Activated T-cell treated with anti-CD3 and anti-CD28 coated beads, Interleukin-2, amount 50 U/mL, for 4 hours (primary cell): Measurements from ENCODE around the gene INPP4B. TPM values are rescaled to one million over a fixed set of nuclear protein-coding genes. Genes with fewer than 3 reads are reported as not detected.

Experiments used
- ATAC-seq, 2 donors: fragments of 200-7000 bp; cut with Tn5 transposase; one replicate each; pipeline ENCODE4 v1.10.0; 2021
- DNase-seq: peaks from one replicate; pipeline ENCODE4 v3.0.0-alpha.2; 2020
- H3K27me3 Mint-ChIP-seq: one replicate; pipeline ENCODE4 v1.8.0; 2021; ENCODE audit warnings: low read depth, mixed read lengths
- H3K36me3 Mint-ChIP-seq: one replicate; pipeline ENCODE4 v1.8.0; 2022; ENCODE audit warnings: mixed read lengths; ENCODE audit not compliant: insufficient read depth
- H3K4me1 Mint-ChIP-seq: one replicate; pipeline ENCODE4 v1.8.0; 2021; ENCODE audit warnings: low read depth, mixed read lengths
- H3K4me3 Mint-ChIP-seq: one replicate; pipeline ENCODE4 v1.8.0; 2021; ENCODE audit warnings: mild to moderate bottlenecking, moderate library complexity, mixed read lengths
- H3K9me3 Mint-ChIP-seq: one replicate; pipeline ENCODE4 v1.8.0; 2021; ENCODE audit warnings: mixed read lengths
- total RNA-seq, 3 donors: library from RNA; stranded (reverse); gene quantifications; one replicate each; pipeline ENCODE4 v1.2.1, GENCODE V29; 2021

Gene INPP4B
- total RNA-seq, 3 donors from 2014 or later = 93.2 to 99.0 (median 93.4) TPM

GRCh38 chr4:142556570-142557238 is 289.4 kb downstream of the INPP4B start:
- H3K4me3 Mint-ChIP-seq = peak overlapping the region; percentile 56
- H3K27me3 Mint-ChIP-seq = no peaks in the 10 kb centered on the region
- no peaks in the 10 kb centered on the region for H3K9me3 Mint-ChIP-seq
- ATAC-seq (peak; percentile 49 to 58), DNase-seq (no peak)
- H3K36me3 Mint-ChIP-seq = no peaks in the 10 kb centered on the region
- peaks cover 71% of the 10 kb centered on the region for H3K4me1 Mint-ChIP-seq

- peaks cover 75% of the 10 kb centered on the region for H3K4me1 Mint-ChIP-seq
Observed at GRCh38 chr4:142556048-142556447, 290.1 kb downstream of the INPP4B start.

GRCh38 chr4:142554412-142554811 is 291.7 kb downstream of the INPP4B start:
- no peaks in the 10 kb centered on the region for H3K27me3 Mint-ChIP-seq
- no peaks in the 10 kb centered on the region for H3K9me3 Mint-ChIP-seq
- ATAC-seq (no peak), DNase-seq (no peak)
- peaks cover 79% of the 10 kb centered on the region for H3K4me1 Mint-ChIP-seq
- H3K36me3 Mint-ChIP-seq = no peaks in the 10 kb centered on the region
- no peak overlapping the region for H3K4me3 Mint-ChIP-seq

More at GRCh38 chr4:142556048-142556447, 290.1 kb downstream of the INPP4B start:
- Mint-ChIP-seq H3K9me3 (no peaks in the 10 kb centered on the region), H3K36me3 (no peaks in the 10 kb centered on the region), H3K4me3 (peak overlapping the region; percentile 56), H3K27me3 (no peaks in the 10 kb centered on the region)
- DNase-seq = no peak
- no peak for ATAC-seq

- Mint-ChIP-seq H3K4me1 (peaks cover 70% of the 10 kb centered on the region), H3K27me3 (no peaks in the 10 kb centered on the region), H3K9me3 (no peaks in the 10 kb centered on the region), H3K36me3 (peaks cover 4% of the 10 kb centered on the region), H3K4me3 (no peak overlapping the region)
- ATAC-seq (no peak), DNase-seq (no peak)
Observed at GRCh38 chr4:142551517-142552305, 294.4 kb downstream of the INPP4B start.

- DNase-seq = no peak
- Mint-ChIP-seq H3K27me3 (no peaks in the 10 kb centered on the region), H3K4me1 (peaks cover 63% of the 10 kb centered on the region), H3K9me3 (peaks cover 4% of the 10 kb centered on the region), H3K36me3 (peaks cover 4% of the 10 kb centered on the region), H3K4me3 (no peak overlapping the region)
- ATAC-seq = no peak
Observed at GRCh38 chr4:142550965-142551364, 295.1 kb downstream of the INPP4B start.

- DNase-seq = no peak
- H3K4me3 Mint-ChIP-seq = no peak overlapping the region
- no peaks in the 10 kb centered on the region for H3K27me3 Mint-ChIP-seq
- peak; percentile 89 to 90 for ATAC-seq
- H3K36me3 Mint-ChIP-seq = peaks cover 4% of the 10 kb centered on the region
- peaks cover 55% of the 10 kb centered on the region for H3K4me1 Mint-ChIP-seq
- peaks cover 5% of the 10 kb centered on the region for H3K9me3 Mint-ChIP-seq
Observed at GRCh38 chr4:142549726-142550463, 296.2 kb downstream of the INPP4B start.

- H3K4me3 Mint-ChIP-seq = peak overlapping the region; percentile 1
- no peaks in the 10 kb centered on the region for H3K27me3 Mint-ChIP-seq
- peaks cover 51% of the 10 kb centered on the region for H3K4me1 Mint-ChIP-seq
- H3K9me3 Mint-ChIP-seq = peaks cover 5% of the 10 kb centered on the region
- DNase-seq (no peak), ATAC-seq (peak in 1 of 2 donors; percentile 10)
- peaks cover 4% of the 10 kb centered on the region for H3K36me3 Mint-ChIP-seq
Observed at GRCh38 chr4:142549248-142549647, 296.9 kb downstream of the INPP4B start.

- Mint-ChIP-seq H3K9me3 (peaks cover 5% of the 10 kb centered on the region), H3K4me1 (peaks cover 52% of the 10 kb centered on the region), H3K36me3 (peaks cover 4% of the 10 kb centered on the region), H3K4me3 (no peak overlapping the region), H3K27me3 (no peaks in the 10 kb centered on the region)
- ATAC-seq (peak; percentile 31 to 54), DNase-seq (no peak)
Observed at GRCh38 chr4:142548491-142548890, 297.6 kb downstream of the INPP4B start.

- peaks cover 46% of the 10 kb centered on the region for H3K4me1 Mint-ChIP-seq
- ATAC-seq = no peak
- H3K9me3 Mint-ChIP-seq = peaks cover 5% of the 10 kb centered on the region
- no peak overlapping the region for H3K4me3 Mint-ChIP-seq
- no peak for DNase-seq
- H3K27me3 Mint-ChIP-seq = no peaks in the 10 kb centered on the region
- peaks cover 4% of the 10 kb centered on the region for H3K36me3 Mint-ChIP-seq
Observed at GRCh38 chr4:142547974-142548373, 298.1 kb downstream of the INPP4B start.

GRCh38 chr4:142544594-142544993 is 301.5 kb downstream of the INPP4B start:
- DNase-seq (no peak), ATAC-seq (no peak)
- Mint-ChIP-seq H3K4me3 (no peak overlapping the region), H3K36me3 (peaks cover 4% of the 10 kb centered on the region), H3K27me3 (no peaks in the 10 kb centered on the region), H3K4me1 (peaks cover 23% of the 10 kb centered on the region), H3K9me3 (peaks cover 5% of the 10 kb centered on the region)

GRCh38 chr4:142544039-142544438 is 302.1 kb downstream of the INPP4B start:
- Mint-ChIP-seq H3K4me1 (peaks cover 18% of the 10 kb centered on the region), H3K27me3 (no peaks in the 10 kb centered on the region), H3K9me3 (peaks cover 5% of the 10 kb centered on the region), H3K4me3 (no peak overlapping the region), H3K36me3 (peaks cover under 1% of the 10 kb centered on the region)
- ATAC-seq (no peak), DNase-seq (no peak)

- Mint-ChIP-seq H3K4me1 (peaks cover 18% of the 10 kb centered on the region), H3K4me3 (no peak overlapping the region), H3K27me3 (no peaks in the 10 kb centered on the region), H3K36me3 (no peaks in the 10 kb centered on the region), H3K9me3 (no peaks in the 10 kb centered on the region)
- no peak for ATAC-seq
- no peak for DNase-seq
Observed at GRCh38 chr4:142540483-142540804, 305.7 kb downstream of the INPP4B start.

GRCh38 chr4:142539796-142540482 is 306.2 kb downstream of the INPP4B start:
- Mint-ChIP-seq H3K4me3 (no peak overlapping the region), H3K9me3 (no peaks in the 10 kb centered on the region), H3K4me1 (peaks cover 22% of the 10 kb centered on the region), H3K27me3 (no peaks in the 10 kb centered on the region), H3K36me3 (no peaks in the 10 kb centered on the region)
- DNase-seq (no peak), ATAC-seq (no peak)

GRCh38 chr4:142535009-142535408 is 311.1 kb downstream of the INPP4B start:
- DNase-seq (no peak), ATAC-seq (peak; percentile 74 to 85)
- Mint-ChIP-seq H3K9me3 (no peaks in the 10 kb centered on the region), H3K27me3 (no peaks in the 10 kb centered on the region), H3K4me1 (peaks cover 20% of the 10 kb centered on the region), H3K36me3 (no peaks in the 10 kb centered on the region), H3K4me3 (no peak overlapping the region)
